Endothelial cell of hepatic sinusoid (primary cell): ENCODE data around the gene SERPINB13.
"Not testable (repeated sequence)": the region's sequence is repeated elsewhere in the genome, so short reads cannot be mapped to it uniquely, and the experiment has no call there.

Experiments
- in situ Hi-C: cut with HindIII; loops from 2 replicates; pipeline ENCODE4 v1.10.0; 2017; ENCODE audit warnings: low sequenced_read_pairs

SERPINB13 gene

GRCh38 chr18:63588909-63589308 is 1.8 kb downstream of the SERPINB13 start:
- in situ Hi-C loops: no loop called here

- in situ Hi-C loops: no loop called here
These were observed 3.2 kb downstream of the SERPINB13 start for GRCh38 chr18:63590373-63590772.

- in situ Hi-C loops: no loop called here
These were observed 4.0 kb downstream of the SERPINB13 start for GRCh38 chr18:63590966-63591695.

- in situ Hi-C loops: no loop called here
These were observed 4.6 kb downstream of the SERPINB13 start for GRCh38 chr18:63591725-63592124.

- in situ Hi-C loops: no loop called here
These were observed 5.3 kb downstream of the SERPINB13 start for GRCh38 chr18:63592471-63592870.

GRCh38 chr18:63596964-63597363 is 9.8 kb downstream of the SERPINB13 start:
- in situ Hi-C loops: no loop called here

- in situ Hi-C loops: no loop called here
These were observed 16.2 kb downstream of the SERPINB13 start for GRCh38 chr18:63603355-63603754.

- in situ Hi-C loops: no loop called here
These were observed 16.6 kb downstream of the SERPINB13 start for GRCh38 chr18:63603772-63604171.

- in situ Hi-C loops: loop anchor here (5.0 kb wide), 1 partner anchor 47 kb away; no protein-coding TSS in a partner anchor
These were observed 17.8 kb downstream of the SERPINB13 start for GRCh38 chr18:63604791-63605567.

GRCh38 chr18:63606526-63606925 is 19.4 kb downstream of the SERPINB13 start:
- in situ Hi-C loops: loop anchor here (5.0 kb wide), 1 partner anchor 46 kb away; no protein-coding TSS in a partner anchor

- in situ Hi-C loops: no loop called here
These were observed 26.3 kb downstream of the SERPINB13 start for GRCh38 chr18:63613420-63613819.

GRCh38 chr18:63617049-63617914 is 30.1 kb downstream of the SERPINB13 start:
- in situ Hi-C loops: no loop called here

GRCh38 chr18:63617915-63618234 is 30.7 kb downstream of the SERPINB13 start:
- in situ Hi-C loops: no loop called here

GRCh38 chr18:63619661-63620060 is 32.5 kb downstream of the SERPINB13 start:
- in situ Hi-C loops: no loop called here

- in situ Hi-C loops: no loop called here
These were observed 37.7 kb downstream of the SERPINB13 start for GRCh38 chr18:63624863-63625262.

GRCh38 chr18:63626431-63626830 is 39.3 kb downstream of the SERPINB13 start:
- in situ Hi-C loops: no loop called here

GRCh38 chr18:63627819-63628218 is 40.7 kb downstream of the SERPINB13 start:
- in situ Hi-C loops: no loop called here

GRCh38 chr18:63637703-63638102 is 50.6 kb downstream of the SERPINB13 start:
- in situ Hi-C loops: no loop called here

- in situ Hi-C loops: not testable (repeated sequence)
These were observed 54.1 kb downstream of the SERPINB13 start for GRCh38 chr18:63641157-63641680.

GRCh38 chr18:63642668-63643356 is 55.7 kb downstream of the SERPINB13 start:
- in situ Hi-C loops: not testable (repeated sequence)
